SK-N-SH treated with all-trans-retinoic acid at 6 μM for 48 hours (cell line): ENCODE measurements around the gene GRIK1.

Source experiments
- ARNTL ChIP-seq: fragments of 450-650 bp; formaldehyde crosslinking; IDR thresholded peaks from 2 replicates; pipeline ENCODE4 v1.5.0; 2020; ENCODE audit warnings: low read depth, mild to moderate bottlenecking, moderate library complexity, borderline replicate concordance
- ESRRG ChIP-seq: fragments of 250-450 bp; sonication (Bioruptor Pico); IDR thresholded peaks from 2 replicates; pipeline ENCODE4 v1.6.1; 2021; ENCODE audit warnings: mild to moderate bottlenecking
- GLIS3 ChIP-seq: fragments of 250-450 bp; sonication (Bioruptor Pico); IDR thresholded peaks from 2 replicates; pipeline ENCODE4 v1.5.0; 2020; ENCODE audit warnings: mild to moderate bottlenecking, moderate library complexity
- ISL1 ChIP-seq: fragments of 250-450 bp; sonication (Bioruptor Pico); IDR thresholded peaks from 2 replicates; pipeline ENCODE4 v2.1.2; 2022; ENCODE audit warnings: mild to moderate bottlenecking, moderate library complexity
- RARB ChIP-seq: fragments of 250-450 bp; sonication (Bioruptor Pico); IDR thresholded peaks from 2 replicates; pipeline ENCODE4 v1.8.0; 2021; ENCODE audit warnings: mild to moderate bottlenecking, moderate library complexity
- TOX ChIP-seq: fragments of 250-450 bp; sonication (Bioruptor Pico); IDR thresholded peaks from 2 replicates; pipeline ENCODE4 v1.8.0; 2021; ENCODE audit warnings: mild to moderate bottlenecking, moderate library complexity, borderline replicate concordance
- ZFP3 ChIP-seq: fragments of 250-450 bp; sonication (Bioruptor Pico); IDR thresholded peaks from 2 replicates; pipeline ENCODE4 v1.5.0; 2020; ENCODE audit warnings: mild to moderate bottlenecking, moderate library complexity
- ZNF565 ChIP-seq: fragments of 450-650 bp; formaldehyde crosslinking; conservative IDR thresholded peaks from 2 replicates; pipeline ENCODE4 v1.5.0; 2020; ENCODE audit warnings: low read depth, mild to moderate bottlenecking, moderate library complexity
- ZNF70 ChIP-seq: fragments of 450-650 bp; formaldehyde crosslinking; IDR thresholded peaks from 2 replicates; pipeline ENCODE4 v1.5.0; 2020; ENCODE audit warnings: mild to moderate bottlenecking, moderate library complexity
- TF ChIP-seq, protein P1 (sequence below): fragments of 250-450 bp; sonication (Bioruptor Pico); IDR thresholded peaks from 2 replicates; pipeline ENCODE4 v1.8.0; 2020; ENCODE audit warnings: mild to moderate bottlenecking, moderate library complexity, borderline replicate concordance
- TF ChIP-seq, protein P2 (sequence below): fragments of 250-450 bp; sonication (Bioruptor Pico); IDR thresholded peaks from 2 replicates; pipeline ENCODE4 v1.8.0; 2021; ENCODE audit warnings: low read depth, mild to moderate bottlenecking, moderate library complexity, borderline replicate concordance
- TF ChIP-seq, protein P3 (sequence below): fragments of 250-450 bp; sonication (Bioruptor Pico); IDR thresholded peaks from 2 replicates; pipeline ENCODE4 v1.5.0; 2020; ENCODE audit warnings: mild to moderate bottlenecking, moderate library complexity
- TF ChIP-seq, protein P4 (sequence below): fragments of 250-450 bp; sonication (Bioruptor Pico); IDR thresholded peaks from 2 replicates; pipeline ENCODE4 v1.5.1; 2021; ENCODE audit warnings: mild to moderate bottlenecking, moderate library complexity

DNA sequence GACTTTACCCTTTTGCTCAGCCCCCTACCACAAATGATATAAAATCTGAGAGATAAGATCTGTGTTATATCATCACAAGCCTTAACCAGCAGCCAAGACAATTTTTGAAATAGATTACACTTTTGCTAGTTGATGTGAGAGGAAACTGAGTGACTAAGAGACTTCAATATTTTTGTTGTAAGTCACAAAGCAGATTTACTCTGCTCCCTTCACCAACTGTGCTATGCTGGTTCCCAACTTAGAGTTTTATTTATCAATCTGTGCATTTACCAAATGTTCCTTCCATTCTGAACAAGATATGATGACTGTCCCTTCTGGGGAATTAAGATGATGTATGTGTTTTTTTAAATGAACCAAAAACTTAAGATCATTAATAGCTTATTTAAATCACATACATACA is 12.1 kb upstream of the GRIK1 start:
- no peak for TF ChIP-seq TOX (CRISPR knock-in tag)
- no peak for TF ChIP-seq ZFP3 (CRISPR knock-in tag)
- TF ChIP-seq ARNTL (CRISPR knock-in tag): no peak
- TF ChIP-seq, protein P1, sequence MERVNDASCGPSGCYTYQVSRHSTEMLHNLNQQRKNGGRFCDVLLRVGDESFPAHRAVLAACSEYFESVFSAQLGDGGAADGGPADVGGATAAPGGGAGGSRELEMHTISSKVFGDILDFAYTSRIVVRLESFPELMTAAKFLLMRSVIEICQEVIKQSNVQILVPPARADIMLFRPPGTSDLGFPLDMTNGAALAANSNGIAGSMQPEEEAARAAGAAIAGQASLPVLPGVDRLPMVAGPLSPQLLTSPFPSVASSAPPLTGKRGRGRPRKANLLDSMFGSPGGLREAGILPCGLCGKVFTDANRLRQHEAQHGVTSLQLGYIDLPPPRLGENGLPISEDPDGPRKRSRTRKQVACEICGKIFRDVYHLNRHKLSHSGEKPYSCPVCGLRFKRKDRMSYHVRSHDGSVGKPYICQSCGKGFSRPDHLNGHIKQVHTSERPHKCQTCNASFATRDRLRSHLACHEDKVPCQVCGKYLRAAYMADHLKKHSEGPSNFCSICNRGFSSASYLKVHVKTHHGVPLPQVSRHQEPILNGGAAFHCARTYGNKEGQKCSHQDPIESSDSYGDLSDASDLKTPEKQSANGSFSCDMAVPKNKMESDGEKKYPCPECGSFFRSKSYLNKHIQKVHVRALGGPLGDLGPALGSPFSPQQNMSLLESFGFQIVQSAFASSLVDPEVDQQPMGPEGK (CRISPR knock-in tag): no peak
- TF ChIP-seq RARB: no peak
- TF ChIP-seq, protein P2, sequence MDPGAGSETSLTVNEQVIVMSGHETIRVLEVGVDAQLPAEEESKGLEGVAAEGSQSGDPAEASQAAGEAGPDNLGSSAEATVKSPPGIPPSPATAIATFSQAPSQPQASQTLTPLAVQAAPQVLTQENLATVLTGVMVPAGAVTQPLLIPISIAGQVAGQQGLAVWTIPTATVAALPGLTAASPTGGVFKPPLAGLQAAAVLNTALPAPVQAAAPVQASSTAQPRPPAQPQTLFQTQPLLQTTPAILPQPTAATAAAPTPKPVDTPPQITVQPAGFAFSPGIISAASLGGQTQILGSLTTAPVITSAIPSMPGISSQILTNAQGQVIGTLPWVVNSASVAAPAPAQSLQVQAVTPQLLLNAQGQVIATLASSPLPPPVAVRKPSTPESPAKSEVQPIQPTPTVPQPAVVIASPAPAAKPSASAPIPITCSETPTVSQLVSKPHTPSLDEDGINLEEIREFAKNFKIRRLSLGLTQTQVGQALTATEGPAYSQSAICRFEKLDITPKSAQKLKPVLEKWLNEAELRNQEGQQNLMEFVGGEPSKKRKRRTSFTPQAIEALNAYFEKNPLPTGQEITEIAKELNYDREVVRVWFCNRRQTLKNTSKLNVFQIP: no peak
- no peak for TF ChIP-seq ZNF565 (CRISPR knock-in tag)
- TF ChIP-seq ISL1 (CRISPR knock-in tag): no peak
- TF ChIP-seq, protein P3, sequence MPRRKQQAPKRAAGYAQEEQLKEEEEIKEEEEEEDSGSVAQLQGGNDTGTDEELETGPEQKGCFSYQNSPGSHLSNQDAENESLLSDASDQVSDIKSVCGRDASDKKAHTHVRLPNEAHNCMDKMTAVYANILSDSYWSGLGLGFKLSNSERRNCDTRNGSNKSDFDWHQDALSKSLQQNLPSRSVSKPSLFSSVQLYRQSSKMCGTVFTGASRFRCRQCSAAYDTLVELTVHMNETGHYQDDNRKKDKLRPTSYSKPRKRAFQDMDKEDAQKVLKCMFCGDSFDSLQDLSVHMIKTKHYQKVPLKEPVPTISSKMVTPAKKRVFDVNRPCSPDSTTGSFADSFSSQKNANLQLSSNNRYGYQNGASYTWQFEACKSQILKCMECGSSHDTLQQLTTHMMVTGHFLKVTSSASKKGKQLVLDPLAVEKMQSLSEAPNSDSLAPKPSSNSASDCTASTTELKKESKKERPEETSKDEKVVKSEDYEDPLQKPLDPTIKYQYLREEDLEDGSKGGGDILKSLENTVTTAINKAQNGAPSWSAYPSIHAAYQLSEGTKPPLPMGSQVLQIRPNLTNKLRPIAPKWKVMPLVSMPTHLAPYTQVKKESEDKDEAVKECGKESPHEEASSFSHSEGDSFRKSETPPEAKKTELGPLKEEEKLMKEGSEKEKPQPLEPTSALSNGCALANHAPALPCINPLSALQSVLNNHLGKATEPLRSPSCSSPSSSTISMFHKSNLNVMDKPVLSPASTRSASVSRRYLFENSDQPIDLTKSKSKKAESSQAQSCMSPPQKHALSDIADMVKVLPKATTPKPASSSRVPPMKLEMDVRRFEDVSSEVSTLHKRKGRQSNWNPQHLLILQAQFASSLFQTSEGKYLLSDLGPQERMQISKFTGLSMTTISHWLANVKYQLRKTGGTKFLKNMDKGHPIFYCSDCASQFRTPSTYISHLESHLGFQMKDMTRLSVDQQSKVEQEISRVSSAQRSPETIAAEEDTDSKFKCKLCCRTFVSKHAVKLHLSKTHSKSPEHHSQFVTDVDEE: no peak
- TF ChIP-seq, protein P4, sequence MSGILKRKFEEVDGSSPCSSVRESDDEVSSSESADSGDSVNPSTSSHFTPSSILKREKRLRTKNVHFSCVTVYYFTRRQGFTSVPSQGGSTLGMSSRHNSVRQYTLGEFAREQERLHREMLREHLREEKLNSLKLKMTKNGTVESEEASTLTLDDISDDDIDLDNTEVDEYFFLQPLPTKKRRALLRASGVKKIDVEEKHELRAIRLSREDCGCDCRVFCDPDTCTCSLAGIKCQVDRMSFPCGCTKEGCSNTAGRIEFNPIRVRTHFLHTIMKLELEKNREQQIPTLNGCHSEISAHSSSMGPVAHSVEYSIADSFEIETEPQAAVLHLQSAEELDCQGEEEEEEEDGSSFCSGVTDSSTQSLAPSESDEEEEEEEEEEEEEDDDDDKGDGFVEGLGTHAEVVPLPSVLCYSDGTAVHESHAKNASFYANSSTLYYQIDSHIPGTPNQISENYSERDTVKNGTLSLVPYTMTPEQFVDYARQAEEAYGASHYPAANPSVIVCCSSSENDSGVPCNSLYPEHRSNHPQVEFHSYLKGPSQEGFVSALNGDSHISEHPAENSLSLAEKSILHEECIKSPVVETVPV (CRISPR knock-in tag): no peak
- no peak for TF ChIP-seq GLIS3 (CRISPR knock-in tag)
- no peak for TF ChIP-seq ESRRG (CRISPR knock-in tag)
- no peak for TF ChIP-seq ZNF70 (CRISPR knock-in tag)
